HG03175 (cell line): Measurements from ENCODE around the gene PDSS2.
"Not testable (repeated sequence)": the region's sequence is repeated elsewhere in the genome, so short reads cannot be mapped to it uniquely, and the experiment has no call there.

Experiments
- ATAC-seq: cut with Tn5 transposase; IDR thresholded peaks from one replicate; pipeline ENCODE4 v1.9.1; 2021; ENCODE audit warnings: mild to moderate bottlenecking, moderate library complexity; ENCODE audit not compliant: unreplicated experiment

The PDSS2 gene

GRCh38 chr6:107475826-107476225, 16.5 kb upstream of the PDSS2 start:
- ATAC-seq, result not testable (repeated sequence)

- not testable (repeated sequence) for ATAC-seq
Measured at GRCh38 chr6:107475360-107475759, 16.0 kb upstream of the PDSS2 start.

GRCh38 chr6:107473660-107474059, 14.3 kb upstream of the PDSS2 start:
- no peak for ATAC-seq

GRCh38 chr6:107470364-107470763, 11.0 kb upstream of the PDSS2 start:
- no peak for ATAC-seq

- ATAC-seq, result no peak
Measured at GRCh38 chr6:107466062-107466461, 6.7 kb upstream of the PDSS2 start.

DNA sequence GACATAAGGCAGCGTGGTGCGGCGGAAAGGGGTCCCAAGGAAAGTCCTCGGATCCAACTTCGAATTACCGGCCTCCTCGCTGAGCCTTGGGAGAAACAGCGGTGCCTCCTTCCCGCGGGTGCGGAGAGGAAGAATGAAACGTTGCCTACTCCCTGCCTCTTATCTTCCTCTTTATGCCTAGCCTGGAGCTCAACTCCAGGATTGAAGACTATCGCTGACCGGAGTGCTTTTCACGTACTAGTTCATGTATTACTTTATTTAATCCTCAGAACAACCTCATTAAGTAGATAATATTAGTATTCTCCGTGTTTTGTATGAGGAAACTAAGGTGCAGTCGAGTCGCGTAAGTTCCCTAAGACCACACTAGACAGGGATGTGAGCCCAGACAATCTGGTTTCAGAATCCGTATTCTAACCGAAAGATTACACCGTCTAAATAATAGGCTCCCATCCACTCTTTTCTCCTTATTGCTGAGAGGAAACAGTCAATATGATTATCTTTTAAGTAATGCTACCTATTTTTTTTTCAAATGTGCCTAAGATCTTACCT, 793 bp upstream of the PDSS2 start:
- no peak for ATAC-seq

- ATAC-seq, result peak; percentile 19
Measured at GRCh38 chr6:107458672-107459282, 587 bp downstream of the PDSS2 start.

- ATAC-seq, result no peak
Measured at GRCh38 chr6:107448776-107449175, 10.6 kb downstream of the PDSS2 start.

DNA sequence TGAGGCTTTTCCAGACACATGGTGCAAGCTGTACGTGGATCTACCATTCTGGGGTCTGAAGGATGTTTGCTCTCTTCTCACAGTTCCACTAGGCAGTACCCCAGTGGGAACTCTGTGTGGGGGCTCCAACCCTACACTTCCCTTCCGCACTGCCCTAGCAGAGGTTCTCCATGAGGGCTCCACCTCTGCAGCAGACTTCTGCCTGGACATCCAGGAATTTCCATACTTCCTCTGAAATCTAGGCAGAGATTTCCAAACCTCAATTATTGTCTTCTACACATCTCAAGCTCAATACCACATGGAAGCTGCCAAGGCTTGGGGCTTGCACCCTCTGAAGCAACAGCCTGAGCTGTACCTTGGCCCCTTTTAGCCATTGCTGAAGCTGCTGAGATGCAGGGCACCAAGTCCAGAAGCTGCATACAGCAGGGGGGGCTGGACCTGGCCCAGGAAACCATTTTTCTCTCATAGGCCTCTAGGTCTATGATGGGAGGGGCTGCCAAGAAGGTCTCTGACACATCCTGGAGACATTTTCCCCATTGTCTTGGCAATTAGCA, 11.6 kb downstream of the PDSS2 start:
- no peak for ATAC-seq

- ATAC-seq, result no peak
Measured at GRCh38 chr6:107444277-107444676, 15.1 kb downstream of the PDSS2 start.

- ATAC-seq, result no peak
Measured at GRCh38 chr6:107443608-107444267, 15.6 kb downstream of the PDSS2 start.

DNA sequence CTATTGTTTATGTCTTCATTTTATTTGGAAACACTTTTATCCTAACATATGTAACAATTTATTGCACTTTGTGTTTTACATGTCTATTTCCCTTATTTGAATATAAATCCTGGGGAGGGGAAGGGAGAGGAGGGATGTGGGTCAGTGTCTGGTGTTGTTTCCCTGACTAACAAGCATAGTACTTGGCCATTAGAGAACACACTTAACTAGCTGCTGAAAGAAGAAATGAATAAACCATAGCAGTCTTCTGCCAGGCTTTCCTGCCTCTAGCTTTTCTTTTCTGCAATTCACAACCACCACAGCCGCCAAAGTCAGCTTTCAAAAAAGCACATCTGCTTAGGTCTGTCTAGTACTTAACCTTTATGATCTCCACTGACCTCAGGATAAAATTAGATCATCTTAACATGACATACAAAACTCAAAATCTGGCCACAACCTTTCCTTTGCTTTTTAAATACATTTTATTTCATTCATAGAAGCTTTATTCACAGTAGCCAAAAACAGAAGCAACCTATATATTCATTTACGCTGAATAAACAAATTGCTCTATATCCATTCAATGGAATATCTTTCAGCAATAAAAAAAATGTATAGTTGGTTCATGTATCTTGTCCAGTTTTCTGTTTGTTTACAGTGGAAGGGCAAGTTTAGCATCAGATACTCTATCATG, 16.3 kb downstream of the PDSS2 start:
- ATAC-seq, result no peak

GRCh38 chr6:107441682-107442081, 17.7 kb downstream of the PDSS2 start:
- no peak for ATAC-seq

DNA sequence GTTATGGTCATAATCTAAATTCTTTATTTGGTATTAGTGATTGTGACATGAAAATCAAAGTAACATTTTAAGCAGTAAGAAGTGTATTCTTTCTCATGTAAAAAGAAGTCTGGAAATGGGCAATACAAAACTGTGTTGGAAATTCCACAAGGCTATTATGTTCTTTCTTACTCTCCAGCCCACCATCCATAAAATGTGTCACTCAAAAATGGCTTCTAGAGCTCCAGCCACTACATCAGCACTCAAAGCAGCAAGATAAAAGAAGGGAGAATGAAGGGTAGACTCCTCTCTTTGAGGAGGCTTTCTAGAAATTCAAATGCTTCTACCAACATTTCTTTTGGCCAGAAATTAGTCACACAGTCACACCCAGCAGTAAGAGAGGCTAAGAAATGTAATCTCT, 18.4 kb downstream of the PDSS2 start:
- no peak for ATAC-seq

DNA sequence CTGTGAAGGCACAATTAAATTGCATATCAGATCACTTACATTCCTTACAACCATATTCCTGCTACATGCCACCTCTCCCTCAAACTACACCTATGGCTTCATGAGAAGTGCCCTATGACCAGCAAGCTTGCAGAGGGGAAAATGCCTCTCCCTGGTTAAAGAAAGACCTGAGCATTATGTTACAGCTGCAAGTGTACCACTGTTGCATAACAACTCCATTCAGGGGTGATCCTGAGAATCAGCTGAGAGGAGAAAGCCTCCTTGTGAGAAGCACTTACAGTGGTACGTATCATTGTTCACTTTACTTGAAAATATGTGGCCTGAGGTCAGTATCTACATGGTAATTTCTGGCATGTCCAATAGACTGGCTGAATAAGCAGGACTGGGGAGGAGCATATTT, 20.0 kb downstream of the PDSS2 start:
- ATAC-seq, result no peak

GRCh38 chr6:107437691-107438090, 21.7 kb downstream of the PDSS2 start:
- ATAC-seq, result no peak

GRCh38 chr6:107436881-107437280, 22.5 kb downstream of the PDSS2 start:
- no peak for ATAC-seq

GRCh38 chr6:107435798-107436197, 23.6 kb downstream of the PDSS2 start:
- no peak for ATAC-seq

- ATAC-seq, result no peak
Measured at GRCh38 chr6:107434812-107435211, 24.6 kb downstream of the PDSS2 start.

- not testable (repeated sequence) for ATAC-seq
Measured at GRCh38 chr6:107425951-107426350, 33.4 kb downstream of the PDSS2 start.

- no peak for ATAC-seq
Measured at GRCh38 chr6:107423474-107423990, 35.8 kb downstream of the PDSS2 start.
